HL-60 (cell line): ENCODE measurements around the gene MGAT4C.
A peak's percentile ranks its signal among the peaks of the same experiment; 100 is the strongest.

ENCODE experiments used
- CTCF ChIP-seq: IDR thresholded peaks from one replicate; pipeline ENCODE4 v1.5.1; 2011; ENCODE audit warnings: low read length, control low read depth, inconsistent platforms; ENCODE audit not compliant: insufficient read depth
- GABPA ChIP-seq: IDR thresholded peaks from 2 replicates; pipeline ENCODE4 v1.6.1; 2012; ENCODE audit warnings: low read depth
- POLR2AphosphoS5 ChIP-seq: IDR thresholded peaks from 2 replicates; pipeline ENCODE4 v1.6.1; 2012; ENCODE audit warnings: low read depth
- REST ChIP-seq: IDR thresholded peaks from 2 replicates; pipeline ENCODE4 v1.6.1; 2012; ENCODE audit warnings: low read depth; ENCODE audit not compliant: insufficient replicate concordance
- SPI1 ChIP-seq: IDR thresholded peaks from 2 replicates; pipeline ENCODE4 v1.6.1; 2012; ENCODE audit warnings: low read depth, mild to moderate bottlenecking, borderline replicate concordance

GRCh38 chr12:85951823-85952222 is 304.4 kb downstream of the MGAT4C start:
- TF ChIP-seq CTCF (peak; percentile 29), REST (no peak), GABPA (no peak), POLR2AphosphoS5 (no peak), SPI1 (no peak)
